OCI-LY1 (cell line): Measurements from ENCODE around the gene PSAP.
A peak's percentile ranks its signal among the peaks of the same experiment; 100 is the strongest.

Experiments used
- EZH2 ChIP-seq: fragments of 200-600 bp; sonication (generic), shearing (Covaris generic); IDR thresholded peaks from 2 replicates; pipeline ENCODE4 v1.8.0; 2017; ENCODE audit warnings: borderline replicate concordance, mixed run types, mild to moderate bottlenecking, antibody characterized with exemption, low read length, moderate library complexity, mixed read lengths
- TF ChIP-seq, protein P1 (sequence below): fragments of 200-600 bp; sonication (generic), shearing (Covaris generic); IDR thresholded peaks from 2 replicates; pipeline ENCODE4 v1.5.1; 2017; ENCODE audit warnings: mild to moderate bottlenecking, antibody characterized with exemption, low read length, moderate library complexity, mixed read lengths

DNA sequence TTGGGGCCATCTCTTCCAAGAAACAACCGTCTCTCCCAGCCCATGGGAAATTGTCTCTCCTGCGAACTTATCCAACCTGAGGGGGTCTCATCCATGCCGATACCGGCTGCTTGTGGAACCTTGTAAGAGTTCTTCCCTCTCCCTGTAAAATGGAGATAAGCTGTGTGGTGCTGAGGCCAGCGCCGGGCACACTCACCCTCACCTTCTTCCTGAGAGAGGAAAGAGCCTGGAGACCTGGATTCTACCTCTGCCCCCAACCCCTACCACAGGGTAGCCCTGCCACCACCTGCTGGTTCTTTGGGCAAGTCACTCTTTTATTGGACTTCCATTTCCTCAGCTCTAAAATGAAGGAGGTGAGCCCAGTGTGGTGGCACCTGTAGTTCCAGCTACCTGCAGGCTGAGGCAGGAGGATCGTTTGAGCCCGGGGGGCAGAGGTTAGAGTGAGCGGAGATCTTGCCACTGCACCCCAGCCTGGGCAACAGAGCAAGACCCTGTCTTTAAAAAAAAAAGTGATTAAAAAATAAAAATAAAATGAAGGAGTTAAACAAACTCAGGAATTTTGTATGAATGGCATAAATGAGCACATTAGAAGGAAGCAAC, 38.4 kb upstream of the PSAP start:
- TF ChIP-seq, protein P1, sequence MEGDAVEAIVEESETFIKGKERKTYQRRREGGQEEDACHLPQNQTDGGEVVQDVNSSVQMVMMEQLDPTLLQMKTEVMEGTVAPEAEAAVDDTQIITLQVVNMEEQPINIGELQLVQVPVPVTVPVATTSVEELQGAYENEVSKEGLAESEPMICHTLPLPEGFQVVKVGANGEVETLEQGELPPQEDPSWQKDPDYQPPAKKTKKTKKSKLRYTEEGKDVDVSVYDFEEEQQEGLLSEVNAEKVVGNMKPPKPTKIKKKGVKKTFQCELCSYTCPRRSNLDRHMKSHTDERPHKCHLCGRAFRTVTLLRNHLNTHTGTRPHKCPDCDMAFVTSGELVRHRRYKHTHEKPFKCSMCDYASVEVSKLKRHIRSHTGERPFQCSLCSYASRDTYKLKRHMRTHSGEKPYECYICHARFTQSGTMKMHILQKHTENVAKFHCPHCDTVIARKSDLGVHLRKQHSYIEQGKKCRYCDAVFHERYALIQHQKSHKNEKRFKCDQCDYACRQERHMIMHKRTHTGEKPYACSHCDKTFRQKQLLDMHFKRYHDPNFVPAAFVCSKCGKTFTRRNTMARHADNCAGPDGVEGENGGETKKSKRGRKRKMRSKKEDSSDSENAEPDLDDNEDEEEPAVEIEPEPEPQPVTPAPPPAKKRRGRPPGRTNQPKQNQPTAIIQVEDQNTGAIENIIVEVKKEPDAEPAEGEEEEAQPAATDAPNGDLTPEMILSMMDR: peak; percentile 11; the same call in 1 of the 2 replicates
- TF ChIP-seq EZH2: no peak
